MCF 10A (cell line): ENCODE data around the gene ZBTB47. TPM values are rescaled to one million over a fixed set of nuclear protein-coding genes. Genes with fewer than 3 reads are reported as not detected.

Source experiments
- BruUV-seq: library from RNA; stranded (reverse); fragments of 400-500 nt; replicated peaks from 2 replicates; lab custom pipeline; 2021; lab: Mats Ljungman, UMichigan
- CTCF ChIA-PET: fragments of 300-600 bp; sonication (Branson Sonifier 250); formaldehyde crosslinking; extraction: SDS; loops from one replicate; lab custom pipeline; 2021; ENCODE audit warnings: antibody characterized with exemption, inconsistent platforms; lab: Yijun Ruan, JAX
- POLR2A ChIA-PET: fragments of 300-600, 350-650 bp; sonication (Branson Sonifier 250); formaldehyde crosslinking; extraction: SDS; loops from one replicate; lab custom pipeline; 2020; ENCODE audit warnings: antibody characterized with exemption, inconsistent platforms; lab: Yijun Ruan, JAX
- DNase-seq: peaks from one replicate; pipeline ENCODE4 v3.0.0-alpha.2; 2018; ENCODE audit not compliant: unreplicated experiment
- H3K27ac Mint-ChIP-seq: one replicate; pipeline ENCODE4 v1.8.0; 2022; ENCODE audit warnings: mild to moderate bottlenecking, low read depth, mixed read lengths; ENCODE audit not compliant: unreplicated experiment
- H3K27me3 Mint-ChIP-seq: one replicate; pipeline ENCODE4 v1.8.0; 2022; ENCODE audit warnings: mixed read lengths; ENCODE audit not compliant: insufficient read depth, unreplicated experiment
- H3K36me3 Mint-ChIP-seq: one replicate; pipeline ENCODE4 v1.8.0; 2022; ENCODE audit warnings: mild to moderate bottlenecking, moderate library complexity, mixed read lengths; ENCODE audit not compliant: insufficient read depth, unreplicated experiment
- H3K4me1 Mint-ChIP-seq: one replicate; pipeline ENCODE4 v1.8.0; 2022; ENCODE audit warnings: mixed read lengths; ENCODE audit not compliant: insufficient read depth, unreplicated experiment
- H3K4me3 Mint-ChIP-seq: one replicate; pipeline ENCODE4 v1.8.0; 2022; ENCODE audit warnings: mild to moderate bottlenecking, moderate library complexity, mixed read lengths; ENCODE audit not compliant: unreplicated experiment
- H3K9me3 Mint-ChIP-seq: one replicate; pipeline ENCODE4 v1.8.0; 2022; ENCODE audit warnings: mixed read lengths; ENCODE audit not compliant: unreplicated experiment
- intact Hi-C: fragments of 100-400 bp; cut with micrococcal nuclease; formaldehyde crosslinking; loops from 2 replicates; pipeline ENCODE4 v1.14.1; 2022
- total RNA-seq: library from RNA; stranded (reverse); gene quantifications from 2 replicates; pipeline ENCODE4 v1.2.3, GENCODE V29; 2022
- TF ChIP-seq, protein P1 (sequence below): fragments of 200-600 bp; IDR thresholded peaks from one replicate; pipeline ENCODE4 v1.8.0; 2022; ENCODE audit warnings: antibody characterized with exemption, mild to moderate bottlenecking; ENCODE audit not compliant: unreplicated experiment

The ZBTB47 gene
- total RNA-seq, 1 experiment from 2014 or later = 10.9 TPM

DNA sequence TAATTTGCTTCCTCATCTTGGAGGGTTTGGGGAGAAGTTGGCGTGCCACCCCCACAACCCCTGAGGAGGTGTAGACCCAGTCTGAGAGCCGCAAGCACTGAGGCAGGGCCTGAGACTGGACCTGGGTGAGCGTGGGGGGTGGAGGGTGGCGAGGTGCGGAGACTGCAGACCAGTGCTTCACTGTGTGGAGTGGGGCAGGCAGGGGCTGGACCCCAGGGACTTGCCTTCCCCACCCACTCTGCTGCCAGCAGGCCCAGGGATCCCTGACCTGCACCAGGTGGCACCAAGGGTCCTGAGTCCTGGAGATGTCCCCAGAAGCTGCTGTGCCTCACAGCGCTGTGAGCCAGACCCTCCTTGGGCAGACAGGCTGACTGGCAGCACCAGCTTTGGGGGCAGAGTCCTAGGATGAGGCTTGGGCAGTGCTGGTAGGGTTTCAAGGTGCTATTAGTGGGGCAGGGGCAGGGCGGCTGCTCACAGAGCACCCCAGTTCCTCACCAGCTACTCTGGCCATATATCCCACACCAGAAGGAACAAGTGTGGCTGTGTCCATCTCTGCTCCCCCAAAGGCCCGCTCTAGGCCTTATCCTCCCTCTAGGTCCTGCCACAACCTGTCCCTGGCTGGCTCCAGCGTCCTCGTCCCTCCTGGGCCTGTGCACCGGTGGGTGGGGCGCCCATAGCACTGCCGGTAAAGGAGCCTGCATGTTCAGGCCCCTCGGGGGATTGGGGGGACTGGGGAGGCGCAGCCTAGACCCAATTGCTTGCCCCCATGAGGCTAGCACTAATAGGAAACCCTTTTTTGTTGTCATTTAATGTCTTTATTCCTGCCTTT is 11.8 kb downstream of the ZBTB47 start:
- DNase-seq = no peak
- intact Hi-C loops = no loop called here
- Mint-ChIP-seq H3K27me3 (no peaks in the 10 kb centered on the region), H3K4me1 (peaks cover 1% of the 10 kb centered on the region), H3K36me3 (peaks cover 14% of the 10 kb centered on the region), H3K27ac (no peak overlapping the region), H3K9me3 (no peaks in the 10 kb centered on the region), H3K4me3 (no peak overlapping the region)
- ChIA-PET CTCF (interaction anchor here (0.6 to 1.0 kb wide), 6 partner anchors 16 to 257 kb away, joined by 3 to 5 read pairs (median 4); no protein-coding TSS in a partner anchor), POLR2A (interaction anchor here (1.0 to 2.9 kb wide), 4 partner anchors 10 to 65 kb away, joined by 3 to 13 read pairs (median 8); partner anchors contain the start of genes KLHL40 and NKTR)
- TF ChIP-seq, protein P1, sequence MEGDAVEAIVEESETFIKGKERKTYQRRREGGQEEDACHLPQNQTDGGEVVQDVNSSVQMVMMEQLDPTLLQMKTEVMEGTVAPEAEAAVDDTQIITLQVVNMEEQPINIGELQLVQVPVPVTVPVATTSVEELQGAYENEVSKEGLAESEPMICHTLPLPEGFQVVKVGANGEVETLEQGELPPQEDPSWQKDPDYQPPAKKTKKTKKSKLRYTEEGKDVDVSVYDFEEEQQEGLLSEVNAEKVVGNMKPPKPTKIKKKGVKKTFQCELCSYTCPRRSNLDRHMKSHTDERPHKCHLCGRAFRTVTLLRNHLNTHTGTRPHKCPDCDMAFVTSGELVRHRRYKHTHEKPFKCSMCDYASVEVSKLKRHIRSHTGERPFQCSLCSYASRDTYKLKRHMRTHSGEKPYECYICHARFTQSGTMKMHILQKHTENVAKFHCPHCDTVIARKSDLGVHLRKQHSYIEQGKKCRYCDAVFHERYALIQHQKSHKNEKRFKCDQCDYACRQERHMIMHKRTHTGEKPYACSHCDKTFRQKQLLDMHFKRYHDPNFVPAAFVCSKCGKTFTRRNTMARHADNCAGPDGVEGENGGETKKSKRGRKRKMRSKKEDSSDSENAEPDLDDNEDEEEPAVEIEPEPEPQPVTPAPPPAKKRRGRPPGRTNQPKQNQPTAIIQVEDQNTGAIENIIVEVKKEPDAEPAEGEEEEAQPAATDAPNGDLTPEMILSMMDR = no peak
- BruUV-seq = no TSS peak

- H3K4me3 Mint-ChIP-seq = no peak overlapping the region
- POLR2A ChIA-PET = interaction anchor here (0.5 to 2.9 kb wide), 6 partner anchors 9 to 1554 kb away, joined by 3 to 13 read pairs (median 4); partner anchors contain the start of genes KLHL40 and NKTR
- peaks cover 9% of the 10 kb centered on the region for H3K36me3 Mint-ChIP-seq
- CTCF ChIA-PET = interaction anchor here (0.6 to 1.4 kb wide), 8 partner anchors 15 to 258 kb away, joined by 3 to 5 read pairs (median 3); partner anchors contain the start of gene SEC22C
- no TSS peak for BruUV-seq
- no peak for DNase-seq
- H3K27ac Mint-ChIP-seq = no peak overlapping the region
- no peaks in the 10 kb centered on the region for H3K4me1 Mint-ChIP-seq
- no peaks in the 10 kb centered on the region for H3K27me3 Mint-ChIP-seq
- intact Hi-C loops = no loop called here
- H3K9me3 Mint-ChIP-seq = no peaks in the 10 kb centered on the region
- TF ChIP-seq, protein P1 = no peak
Observed at GRCh38 chr3:42666022-42666421, 12.5 kb downstream of the ZBTB47 start.

DNA sequence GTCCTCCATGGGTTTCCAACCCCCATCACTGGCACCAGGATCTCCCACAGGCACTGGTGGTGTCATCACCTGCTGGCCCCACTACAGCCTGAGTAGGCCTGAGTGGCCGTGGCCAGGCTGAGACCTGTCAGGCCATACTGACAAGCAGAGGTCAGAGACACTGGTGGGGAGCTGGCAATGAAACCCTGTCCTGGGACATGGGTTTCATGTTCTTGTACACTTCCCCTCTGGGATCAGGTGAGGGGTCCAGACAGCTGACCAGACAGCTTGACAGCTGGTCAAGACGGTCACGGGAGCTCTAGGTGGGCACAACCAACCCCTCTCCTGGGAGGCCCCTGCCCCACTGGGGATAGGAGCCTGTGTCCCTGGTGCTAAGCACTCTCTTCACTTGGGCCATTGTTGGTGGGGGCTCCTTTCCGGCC is 13.1 kb downstream of the ZBTB47 start:
- Mint-ChIP-seq H3K36me3 (peaks cover 7% of the 10 kb centered on the region), H3K27me3 (no peaks in the 10 kb centered on the region), H3K4me3 (no peak overlapping the region), H3K4me1 (no peaks in the 10 kb centered on the region), H3K9me3 (no peaks in the 10 kb centered on the region), H3K27ac (no peak overlapping the region)
- DNase-seq = no peak
- POLR2A ChIA-PET = interaction anchor here (0.5 to 2.9 kb wide), 5 partner anchors 12 to 66 kb away, joined by 3 to 13 read pairs (median 6); partner anchors contain the start of genes KLHL40 and NKTR
- intact Hi-C loops = no loop called here
- TF ChIP-seq, protein P1 = no peak
- BruUV-seq = no TSS peak
- CTCF ChIA-PET = interaction anchor here (0.6 to 1.4 kb wide), 3 partner anchors 76 to 103 kb away, joined by 3 to 4 read pairs (median 3); partner anchors contain the start of gene SEC22C

DNA sequence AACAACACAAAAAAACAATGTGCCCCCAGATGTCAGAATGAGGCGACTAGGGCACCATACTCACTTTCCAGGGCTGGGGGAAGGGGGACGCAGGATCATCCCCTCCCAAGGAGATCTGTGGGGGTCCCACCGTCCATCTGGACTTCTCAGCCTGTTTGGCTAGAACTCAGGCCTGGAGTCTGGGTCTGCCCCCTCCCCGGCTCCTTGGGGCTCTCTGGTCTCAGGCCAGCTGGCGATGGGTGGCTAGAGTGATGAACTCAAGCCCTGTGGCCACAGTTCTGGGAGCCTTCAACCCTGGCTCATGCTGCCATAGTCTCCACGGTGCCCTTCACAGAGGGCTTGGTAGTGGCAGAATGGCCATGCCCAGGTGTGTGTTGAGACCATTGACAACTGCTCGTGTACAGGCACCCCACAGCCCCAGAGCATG is 13.6 kb downstream of the ZBTB47 start:
- H3K27me3 Mint-ChIP-seq = no peaks in the 10 kb centered on the region
- intact Hi-C loops = no loop called here
- TF ChIP-seq, protein P1 = no peak
- H3K4me1 Mint-ChIP-seq = no peaks in the 10 kb centered on the region
- H3K27ac Mint-ChIP-seq = no peak overlapping the region
- BruUV-seq = TSS peak; percentile 7
- DNase-seq = no peak
- CTCF ChIA-PET = interaction anchor here (1.4 kb wide), 1 partner anchor 75 kb away, joined by 4 read pairs; no protein-coding TSS in a partner anchor
- H3K4me3 Mint-ChIP-seq = no peak overlapping the region
- peaks cover 7% of the 10 kb centered on the region for H3K36me3 Mint-ChIP-seq
- POLR2A ChIA-PET = interaction anchor here (0.5 to 2.9 kb wide), 3 partner anchors 13 to 26 kb away, joined by 3 to 13 read pairs (median 9); partner anchors contain the start of gene KLHL40
- H3K9me3 Mint-ChIP-seq = no peaks in the 10 kb centered on the region
